HCT116 (cell line): ENCODE results near the gene CHST12. TPM values are rescaled to one million over a fixed set of nuclear protein-coding genes. Genes with fewer than 3 reads are reported as not detected.

ENCODE experiments used
- ATAC-seq: fragments of 200-7000 bp; cut with Tn5 transposase; 2 replicates; pipeline ENCODE4 v1.9.1; 2020; ENCODE audit warnings: mild to moderate bottlenecking, moderate library complexity
- BruUV-seq: library from RNA; stranded (reverse); fragments of 400-500 nt; replicated peaks from 2 replicates; lab custom pipeline; 2021; lab: Mats Ljungman, UMichigan
- CTCF ChIA-PET: fragments of 300-600 bp; sonication (Branson Sonifier 250); formaldehyde crosslinking; loops from one replicate; lab custom pipeline; 2021; ENCODE audit warnings: antibody characterized with exemption; lab: Charles Lee
- POLR2A ChIA-PET: fragments of 300-600, 350-600 bp; sonication (Branson Sonifier 250); formaldehyde crosslinking; loops from one replicate; lab custom pipeline; 2021; ENCODE audit warnings: antibody characterized with exemption; lab: Charles Lee
- RAD21 ChIA-PET, 2 experiments: fragments of 300-600 bp; sonication (Branson Sonifier 250); formaldehyde crosslinking; loops; one replicate each; lab custom pipeline; 2023; ENCODE audit warnings: low total read pairs in 2 of 2; ENCODE audit not compliant: uncharacterized antibody in 2 of 2, unreplicated experiment in 2 of 2, low non-redundant PET in 1 of 2; lab: Charles Lee
- DNase-seq: peaks from one replicate; pipeline ENCODE4 v3.0.0-alpha.2; 2010; ENCODE audit warnings: low read depth, low spot score
- H2AFZ ChIP-seq: fragments of 200-600 bp; shearing (Covaris generic), sonication (generic); 2 replicates; pipeline ENCODE4 v1.6.1; 2017; ENCODE audit warnings: low read depth, mixed run types, mixed read lengths, antibody characterized with exemption, low read length; ENCODE audit not compliant: poor library complexity, severe bottlenecking
- H3K27ac ChIP-seq: 2 replicates; pipeline ENCODE4 v1.5.1; 2012; ENCODE audit warnings: low read depth, low read length
- H3K27me3 ChIP-seq: fragments of 200-600 bp; sonication (generic); 2 replicates; pipeline ENCODE4 v1.6.1; 2016; ENCODE audit warnings: mixed run types, low read length, mixed read lengths; ENCODE audit not compliant: insufficient read depth
- H3K36me3 ChIP-seq, 2 experiments: fragments of 200-500 bp in 1 of 2; fragments of 200-600 bp in 1 of 2; sonication (Bioruptor generic) in 1 of 2; sonication (generic) in 1 of 2; 2 replicates each; pipeline versions ENCODE4 v1.5.1 to v1.6.1; 2014 to 2016; ENCODE audit warnings: low read length in 2 of 2, inconsistent platforms in 1 of 2, mixed read lengths in 1 of 2, mixed run types in 1 of 2; ENCODE audit not compliant: insufficient read depth in 2 of 2, control insufficient read depth in 1 of 2
- H3K4me1 ChIP-seq, 2 experiments: fragments of 200-600 bp in 1 of 2; sonication (generic) in 1 of 2; 2 replicates each; pipeline versions ENCODE4 v1.5.1 to v1.6.1; 2012 to 2017; ENCODE audit warnings: low read length in 2 of 2, inconsistent platforms in 1 of 2, mild to moderate bottlenecking in 1 of 2, mixed read lengths in 1 of 2, mixed run types in 1 of 2, moderate library complexity in 1 of 2; ENCODE audit not compliant: insufficient read depth in 2 of 2, control insufficient read depth in 1 of 2
- H3K4me2 ChIP-seq: fragments of 200-600 bp; sonication (generic); 2 replicates; pipeline ENCODE4 v1.6.1; 2017; ENCODE audit warnings: mixed run types, low read length, mixed read lengths
- H3K4me3 ChIP-seq, 2 experiments: fragments of 200-600 bp in 1 of 2; sonication (generic) in 1 of 2; replicated peaks in 1 of 2; 2 replicates each; pipeline ENCODE4 v1.5.1; 2011 to 2016; ENCODE audit warnings: low read length in 2 of 2, control low read depth in 1 of 2, low read depth in 1 of 2, mild to moderate bottlenecking in 1 of 2, mixed read lengths in 1 of 2, mixed run types in 1 of 2
- H3K79me2 ChIP-seq: fragments of 200-600 bp; sonication (generic); 2 replicates; pipeline ENCODE4 v1.6.1; 2017; ENCODE audit warnings: mild to moderate bottlenecking, mixed run types, low read length, moderate library complexity, mixed read lengths; ENCODE audit not compliant: insufficient read depth
- H3K9ac ChIP-seq: fragments of 200-600 bp; sonication (generic); 2 replicates; pipeline ENCODE4 v1.6.1; 2016; ENCODE audit warnings: low read length, mixed read lengths
- H3K9me2 ChIP-seq: fragments of 200-600 bp; sonication (generic), shearing (Covaris generic); 2 replicates; pipeline ENCODE4 v1.6.1; 2017; ENCODE audit warnings: mixed run types, mild to moderate bottlenecking, moderate library complexity; ENCODE audit not compliant: insufficient read depth
- H3K9me3 ChIP-seq, 2 experiments: fragments of 200-500 bp in 1 of 2; fragments of 200-600 bp in 1 of 2; sonication (Bioruptor generic) in 1 of 2; sonication (generic) in 1 of 2; 2 replicates each; pipeline ENCODE4 v1.6.1; 2014 to 2017; ENCODE audit warnings: low read length in 2 of 2, mixed read lengths in 2 of 2, inconsistent platforms in 1 of 2, low read depth in 1 of 2, mild to moderate bottlenecking in 1 of 2, mixed run types in 1 of 2, moderate library complexity in 1 of 2; ENCODE audit not compliant: control insufficient read depth in 1 of 2, insufficient read depth in 1 of 2
- H4K20me1 ChIP-seq: fragments of 200-600 bp; sonication (generic), shearing (Covaris generic); 2 replicates; pipeline ENCODE4 v1.6.1; 2017; ENCODE audit warnings: mixed run types, mild to moderate bottlenecking, moderate library complexity; ENCODE audit not compliant: insufficient read depth
- ELF1 ChIP-seq: IDR thresholded peaks from 2 replicates; pipeline ENCODE4 v1.6.1; 2012; ENCODE audit warnings: low read depth, borderline replicate concordance
- EZH2 ChIP-seq: fragments of 200-600 bp; sonication (generic); IDR thresholded peaks from 2 replicates; pipeline ENCODE4 v1.6.1; 2017; ENCODE audit warnings: antibody characterized with exemption, mixed run types
- FOSL1 ChIP-seq: IDR thresholded peaks from 2 replicates; pipeline ENCODE4 v1.6.1; 2012; ENCODE audit warnings: low read depth
- JUND ChIP-seq: IDR thresholded peaks from 2 replicates; pipeline ENCODE4 v1.6.1; 2012
- POLR2AphosphoS5 ChIP-seq: IDR thresholded peaks from 2 replicates; pipeline ENCODE4 v1.6.1; 2011; ENCODE audit warnings: mild to moderate bottlenecking, low read depth, low read length, moderate library complexity
- SP1 ChIP-seq: IDR thresholded peaks from 2 replicates; pipeline ENCODE4 v1.6.1; 2012; ENCODE audit warnings: low read depth
- SRF ChIP-seq: IDR thresholded peaks from 2 replicates; pipeline ENCODE4 v1.6.1; 2012; ENCODE audit warnings: low read depth
- intact Hi-C: fragments of 100-400 bp; cut with micrococcal nuclease; formaldehyde crosslinking; loops from 2 replicates; pipeline ENCODE4 v1.10.0; 2022
- total RNA-seq: library from RNA; stranded (reverse); gene quantifications from one replicate; pipeline ENCODE4 v1.2.1, GENCODE V29; 2021; ENCODE audit not compliant: unreplicated experiment
- TF ChIP-seq, protein P1 (sequence below): IDR thresholded peaks from 2 replicates; pipeline ENCODE4 v1.6.1; 2012
- TF ChIP-seq, protein P2 (sequence below): IDR thresholded peaks from 2 replicates; pipeline ENCODE4 v1.6.1; 2011; ENCODE audit warnings: mild to moderate bottlenecking, low read length, moderate library complexity; ENCODE audit not compliant: insufficient replicate concordance; ENCODE audit errors: extremely low read depth

CHST12 gene
- total RNA-seq, 1 experiment from 2014 or later = 14.2 TPM

- Histone ChIP-seq H3K9me3 (no peaks in the 10 kb centered on the region), H3K9ac (no peak overlapping the region), H3K4me3 (no peak overlapping the region), H3K27me3 (no peaks in the 10 kb centered on the region), H3K79me2 (no peaks in the 10 kb centered on the region), H3K4me2 (no peak overlapping the region), H2AFZ (no peak overlapping the region), H3K36me3 (no peaks in the 10 kb centered on the region), H3K4me1 (no peaks in the 10 kb centered on the region; a peak in 1 of 4 replicates), H4K20me1 (no peaks in the 10 kb centered on the region), H3K27ac (no peak overlapping the region), H3K9me2 (no peaks in the 10 kb centered on the region)
- no peak for DNase-seq
- ATAC-seq = no peak
- TF ChIP-seq, protein P1, sequence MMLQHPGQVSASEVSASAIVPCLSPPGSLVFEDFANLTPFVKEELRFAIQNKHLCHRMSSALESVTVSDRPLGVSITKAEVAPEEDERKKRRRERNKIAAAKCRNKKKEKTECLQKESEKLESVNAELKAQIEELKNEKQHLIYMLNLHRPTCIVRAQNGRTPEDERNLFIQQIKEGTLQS = no peak
- TF ChIP-seq POLR2AphosphoS5 (no peak), JUND (no peak), SRF (no peak)
- CTCF ChIA-PET = no interaction called here
- intact Hi-C loops = no loop called here
- no TSS peak for BruUV-seq
- POLR2A ChIA-PET = no interaction called here
- RAD21 ChIA-PET = no interaction called here
Observed at GRCh38 chr7:2460641-2461040, 57.2 kb downstream of the CHST12 start.

- RAD21 ChIA-PET = no interaction called here
- no peak for DNase-seq
- no TSS peak for BruUV-seq
- CTCF ChIA-PET = no interaction called here
- no peaks in the 10 kb centered on the region for H3K9me2 ChIP-seq
- H3K4me2 ChIP-seq = no peak overlapping the region
- H3K27ac ChIP-seq = no peak overlapping the region
- H2AFZ ChIP-seq = no peak overlapping the region
- intact Hi-C loops = no loop called here
- no peaks in the 10 kb centered on the region for H3K27me3 ChIP-seq
- no peaks in the 10 kb centered on the region for H4K20me1 ChIP-seq
- ATAC-seq = no peak
- no peak overlapping the region for H3K9ac ChIP-seq
- H3K4me1 ChIP-seq = no peaks in the 10 kb centered on the region; a peak in 1 of 4 replicates
- H3K9me3 ChIP-seq = no peaks in the 10 kb centered on the region
- no peaks in the 10 kb centered on the region for H3K79me2 ChIP-seq
- H3K4me3 ChIP-seq = no peak overlapping the region
- POLR2A ChIA-PET = no interaction called here
- TF ChIP-seq, protein P2, sequence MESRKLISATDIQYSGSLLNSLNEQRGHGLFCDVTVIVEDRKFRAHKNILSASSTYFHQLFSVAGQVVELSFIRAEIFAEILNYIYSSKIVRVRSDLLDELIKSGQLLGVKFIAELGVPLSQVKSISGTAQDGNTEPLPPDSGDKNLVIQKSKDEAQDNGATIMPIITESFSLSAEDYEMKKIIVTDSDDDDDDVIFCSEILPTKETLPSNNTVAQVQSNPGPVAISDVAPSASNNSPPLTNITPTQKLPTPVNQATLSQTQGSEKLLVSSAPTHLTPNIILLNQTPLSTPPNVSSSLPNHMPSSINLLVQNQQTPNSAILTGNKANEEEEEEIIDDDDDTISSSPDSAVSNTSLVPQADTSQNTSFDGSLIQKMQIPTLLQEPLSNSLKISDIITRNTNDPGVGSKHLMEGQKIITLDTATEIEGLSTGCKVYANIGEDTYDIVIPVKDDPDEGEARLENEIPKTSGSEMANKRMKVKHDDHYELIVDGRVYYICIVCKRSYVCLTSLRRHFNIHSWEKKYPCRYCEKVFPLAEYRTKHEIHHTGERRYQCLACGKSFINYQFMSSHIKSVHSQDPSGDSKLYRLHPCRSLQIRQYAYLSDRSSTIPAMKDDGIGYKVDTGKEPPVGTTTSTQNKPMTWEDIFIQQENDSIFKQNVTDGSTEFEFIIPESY = no peak
- TF ChIP-seq JUND (no peak), EZH2 (no peak), ELF1 (no peak), SP1 (no peak), FOSL1 (no peak)
- no peaks in the 10 kb centered on the region for H3K36me3 ChIP-seq
Observed at GRCh38 chr7:2461268-2462026, 58.0 kb downstream of the CHST12 start.
